RWPE1 (cell line): ENCODE results near the gene VGLL4.
A peak's percentile ranks its signal among the peaks of the same experiment; 100 is the strongest.

Experiments used
- CTCF ChIA-PET: fragments of 350-600 bp; sonication (Branson Sonifier 250); formaldehyde crosslinking; extraction: SDS; loops from one replicate; lab custom pipeline; 2021; lab: Yijun Ruan, JAX
- POLR2A ChIA-PET: fragments of 400-600 bp; formaldehyde crosslinking; extraction: SDS; loops from one replicate; lab custom pipeline; 2020; ENCODE audit warnings: antibody characterized with exemption; ENCODE audit not compliant: low non-redundant PET; lab: Yijun Ruan, JAX
- DNase-seq: peaks from one replicate; pipeline ENCODE4 v3.0.0; 2012; ENCODE audit warnings: low spot score
- H3K27ac ChIP-seq: fragments of 450-650 bp; 2 replicates; pipeline ENCODE4 v1.5.1; 2017
- CTCF ChIP-seq: fragments of 450-650 bp; conservative IDR thresholded peaks from 2 replicates; pipeline ENCODE4 v1.5.1; 2017; ENCODE audit warnings: low read depth, mild to moderate bottlenecking

VGLL4 gene

GRCh38 chr3:11592445-11593298 lies 51.0 kb downstream of the VGLL4 start:
- DNase-seq = no peak
- no peak for TF ChIP-seq CTCF
- CTCF ChIA-PET = no interaction called here
- POLR2A ChIA-PET = no interaction called here
- peak overlapping the region; percentile 42; the same call in 1 of the 2 replicates for H3K27ac ChIP-seq

GRCh38 chr3:11591391-11592282 lies 52.1 kb downstream of the VGLL4 start:
- H3K27ac ChIP-seq = peak overlapping the region; percentile 58
- DNase-seq = peak; percentile 20
- CTCF ChIA-PET = no interaction called here
- POLR2A ChIA-PET = no interaction called here
- no peak for TF ChIP-seq CTCF

- POLR2A ChIA-PET = no interaction called here
- peak overlapping the region; percentile 58 for H3K27ac ChIP-seq
- TF ChIP-seq CTCF = no peak
Measured at GRCh38 chr3:11591002-11591355, 52.7 kb downstream of the VGLL4 start.

GRCh38 chr3:11589706-11590105 lies 54.0 kb downstream of the VGLL4 start:
- ChIA-PET CTCF (no interaction called here), POLR2A (no interaction called here)
- no peak overlapping the region for H3K27ac ChIP-seq
- DNase-seq = no peak
- no peak for TF ChIP-seq CTCF

More at GRCh38 chr3:11591002-11591355, 52.7 kb downstream of the VGLL4 start:
- CTCF ChIA-PET = interaction anchor here (0.6 kb wide), 1 partner anchor 168 kb away, joined by 4 read pairs; no protein-coding TSS in a partner anchor
- DNase-seq = no peak

- DNase-seq = no peak
- ChIA-PET CTCF (interaction anchor here (0.6 kb wide), 1 partner anchor 1242 kb away, joined by 3 read pairs; no protein-coding TSS in a partner anchor), POLR2A (no interaction called here)
- no peak for TF ChIP-seq CTCF
- H3K27ac ChIP-seq = peak overlapping the region; percentile 20
Measured at GRCh38 chr3:11588755-11589154, 55.0 kb downstream of the VGLL4 start.

- peak overlapping the region; percentile 20 for H3K27ac ChIP-seq
- no peak for TF ChIP-seq CTCF
- POLR2A ChIA-PET = no interaction called here
- CTCF ChIA-PET = no interaction called here
- no peak for DNase-seq
Measured at GRCh38 chr3:11588338-11588737, 55.4 kb downstream of the VGLL4 start.
